ENCODE measurements around the gene RNF32. TPM values are rescaled to one million over a fixed set of nuclear protein-coding genes. Genes with fewer than 3 reads are reported as not detected.
A peak's percentile ranks its signal among the peaks of the same experiment; 100 is the strongest.

RNF32 gene
- total RNA-seq, 1 experiment from 2014 or later, result 0.61 TPM

- TF ChIP-seq, protein P1, sequence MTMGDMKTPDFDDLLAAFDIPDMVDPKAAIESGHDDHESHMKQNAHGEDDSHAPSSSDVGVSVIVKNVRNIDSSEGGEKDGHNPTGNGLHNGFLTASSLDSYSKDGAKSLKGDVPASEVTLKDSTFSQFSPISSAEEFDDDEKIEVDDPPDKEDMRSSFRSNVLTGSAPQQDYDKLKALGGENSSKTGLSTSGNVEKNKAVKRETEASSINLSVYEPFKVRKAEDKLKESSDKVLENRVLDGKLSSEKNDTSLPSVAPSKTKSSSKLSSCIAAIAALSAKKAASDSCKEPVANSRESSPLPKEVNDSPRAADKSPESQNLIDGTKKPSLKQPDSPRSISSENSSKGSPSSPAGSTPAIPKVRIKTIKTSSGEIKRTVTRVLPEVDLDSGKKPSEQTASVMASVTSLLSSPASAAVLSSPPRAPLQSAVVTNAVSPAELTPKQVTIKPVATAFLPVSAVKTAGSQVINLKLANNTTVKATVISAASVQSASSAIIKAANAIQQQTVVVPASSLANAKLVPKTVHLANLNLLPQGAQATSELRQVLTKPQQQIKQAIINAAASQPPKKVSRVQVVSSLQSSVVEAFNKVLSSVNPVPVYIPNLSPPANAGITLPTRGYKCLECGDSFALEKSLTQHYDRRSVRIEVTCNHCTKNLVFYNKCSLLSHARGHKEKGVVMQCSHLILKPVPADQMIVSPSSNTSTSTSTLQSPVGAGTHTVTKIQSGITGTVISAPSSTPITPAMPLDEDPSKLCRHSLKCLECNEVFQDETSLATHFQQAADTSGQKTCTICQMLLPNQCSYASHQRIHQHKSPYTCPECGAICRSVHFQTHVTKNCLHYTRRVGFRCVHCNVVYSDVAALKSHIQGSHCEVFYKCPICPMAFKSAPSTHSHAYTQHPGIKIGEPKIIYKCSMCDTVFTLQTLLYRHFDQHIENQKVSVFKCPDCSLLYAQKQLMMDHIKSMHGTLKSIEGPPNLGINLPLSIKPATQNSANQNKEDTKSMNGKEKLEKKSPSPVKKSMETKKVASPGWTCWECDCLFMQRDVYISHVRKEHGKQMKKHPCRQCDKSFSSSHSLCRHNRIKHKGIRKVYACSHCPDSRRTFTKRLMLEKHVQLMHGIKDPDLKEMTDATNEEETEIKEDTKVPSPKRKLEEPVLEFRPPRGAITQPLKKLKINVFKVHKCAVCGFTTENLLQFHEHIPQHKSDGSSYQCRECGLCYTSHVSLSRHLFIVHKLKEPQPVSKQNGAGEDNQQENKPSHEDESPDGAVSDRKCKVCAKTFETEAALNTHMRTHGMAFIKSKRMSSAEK (CRISPR knock-in tag; IDR thresholded peaks at IDR 0.05; ENCODE audit: borderline replicate concordance), result no peak
- peak; percentile 86; the same call in 1 of the 2 replicates for TF ChIP-seq RELA (CRISPR knock-in tag; IDR thresholded peaks at IDR 0.05; ENCODE audit: borderline replicate concordance)
- TF ChIP-seq ZNF396 (CRISPR knock-in tag; IDR thresholded peaks at IDR 0.05; ENCODE audit: borderline replicate concordance), result no peak
- peak; percentile 90 for TF ChIP-seq SP1 (CRISPR knock-in tag; conservative IDR thresholded peaks at IDR 0.05)
- TF ChIP-seq, protein P2, sequence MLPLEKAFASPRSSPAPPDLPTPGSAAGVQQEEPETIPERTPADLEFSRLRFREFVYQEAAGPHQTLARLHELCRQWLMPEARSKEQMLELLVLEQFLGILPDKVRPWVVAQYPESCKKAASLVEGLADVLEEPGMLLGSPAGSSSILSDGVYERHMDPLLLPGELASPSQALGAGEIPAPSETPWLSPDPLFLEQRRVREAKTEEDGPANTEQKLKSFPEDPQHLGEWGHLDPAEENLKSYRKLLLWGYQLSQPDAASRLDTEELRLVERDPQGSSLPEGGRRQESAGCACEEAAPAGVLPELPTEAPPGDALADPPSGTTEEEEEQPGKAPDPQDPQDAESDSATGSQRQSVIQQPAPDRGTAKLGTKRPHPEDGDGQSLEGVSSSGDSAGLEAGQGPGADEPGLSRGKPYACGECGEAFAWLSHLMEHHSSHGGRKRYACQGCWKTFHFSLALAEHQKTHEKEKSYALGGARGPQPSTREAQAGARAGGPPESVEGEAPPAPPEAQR (CRISPR knock-in tag; IDR thresholded peaks at IDR 0.05), result no peak
- peak; percentile 22 for TF ChIP-seq NFYB (CRISPR knock-in tag; conservative IDR thresholded peaks at IDR 0.05; ENCODE audit: low read depth)
- TF ChIP-seq ZNF423 (CRISPR knock-in tag; IDR thresholded peaks at IDR 0.05), result no peak
- no peak for TF ChIP-seq ZNF425 (CRISPR knock-in tag; conservative IDR thresholded peaks at IDR 0.05)
- TF ChIP-seq ZNF232 (CRISPR knock-in tag; IDR thresholded peaks at IDR 0.05), result peak; percentile 99
- TF ChIP-seq, protein P3, sequence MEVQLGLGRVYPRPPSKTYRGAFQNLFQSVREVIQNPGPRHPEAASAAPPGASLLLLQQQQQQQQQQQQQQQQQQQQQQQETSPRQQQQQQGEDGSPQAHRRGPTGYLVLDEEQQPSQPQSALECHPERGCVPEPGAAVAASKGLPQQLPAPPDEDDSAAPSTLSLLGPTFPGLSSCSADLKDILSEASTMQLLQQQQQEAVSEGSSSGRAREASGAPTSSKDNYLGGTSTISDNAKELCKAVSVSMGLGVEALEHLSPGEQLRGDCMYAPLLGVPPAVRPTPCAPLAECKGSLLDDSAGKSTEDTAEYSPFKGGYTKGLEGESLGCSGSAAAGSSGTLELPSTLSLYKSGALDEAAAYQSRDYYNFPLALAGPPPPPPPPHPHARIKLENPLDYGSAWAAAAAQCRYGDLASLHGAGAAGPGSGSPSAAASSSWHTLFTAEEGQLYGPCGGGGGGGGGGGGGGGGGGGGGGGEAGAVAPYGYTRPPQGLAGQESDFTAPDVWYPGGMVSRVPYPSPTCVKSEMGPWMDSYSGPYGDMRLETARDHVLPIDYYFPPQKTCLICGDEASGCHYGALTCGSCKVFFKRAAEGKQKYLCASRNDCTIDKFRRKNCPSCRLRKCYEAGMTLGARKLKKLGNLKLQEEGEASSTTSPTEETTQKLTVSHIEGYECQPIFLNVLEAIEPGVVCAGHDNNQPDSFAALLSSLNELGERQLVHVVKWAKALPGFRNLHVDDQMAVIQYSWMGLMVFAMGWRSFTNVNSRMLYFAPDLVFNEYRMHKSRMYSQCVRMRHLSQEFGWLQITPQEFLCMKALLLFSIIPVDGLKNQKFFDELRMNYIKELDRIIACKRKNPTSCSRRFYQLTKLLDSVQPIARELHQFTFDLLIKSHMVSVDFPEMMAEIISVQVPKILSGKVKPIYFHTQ (CRISPR knock-in tag; IDR thresholded peaks at IDR 0.05), result no peak
These were observed at the start of gene RNF32 (continued) for GRCh38 chr7:156640257-156640948.

- ATAC-seq (no peak), DNase-seq (ENCODE audit: low spot score) (no peak)
- Mint-ChIP-seq H3K27ac (no peak overlapping the region), H3K4me1 (peaks cover 3% of the 10 kb centered on the region), H3K4me3 (no peak overlapping the region), H3K9me3 (peaks cover 49% of the 10 kb centered on the region), H3K36me3 (peaks cover 30% of the 10 kb centered on the region), H3K27me3 (ENCODE audit: low read depth) (peaks cover 17% of the 10 kb centered on the region)
- POLR2A ChIA-PET, result no interaction called here
- CTCF ChIA-PET, result no interaction called here
- TF ChIP-seq, protein P4, sequence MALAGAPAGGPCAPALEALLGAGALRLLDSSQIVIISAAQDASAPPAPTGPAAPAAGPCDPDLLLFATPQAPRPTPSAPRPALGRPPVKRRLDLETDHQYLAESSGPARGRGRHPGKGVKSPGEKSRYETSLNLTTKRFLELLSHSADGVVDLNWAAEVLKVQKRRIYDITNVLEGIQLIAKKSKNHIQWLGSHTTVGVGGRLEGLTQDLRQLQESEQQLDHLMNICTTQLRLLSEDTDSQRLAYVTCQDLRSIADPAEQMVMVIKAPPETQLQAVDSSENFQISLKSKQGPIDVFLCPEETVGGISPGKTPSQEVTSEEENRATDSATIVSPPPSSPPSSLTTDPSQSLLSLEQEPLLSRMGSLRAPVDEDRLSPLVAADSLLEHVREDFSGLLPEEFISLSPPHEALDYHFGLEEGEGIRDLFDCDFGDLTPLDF (CRISPR knock-in tag; IDR thresholded peaks at IDR 0.05), result no peak
- TF ChIP-seq, protein P5, sequence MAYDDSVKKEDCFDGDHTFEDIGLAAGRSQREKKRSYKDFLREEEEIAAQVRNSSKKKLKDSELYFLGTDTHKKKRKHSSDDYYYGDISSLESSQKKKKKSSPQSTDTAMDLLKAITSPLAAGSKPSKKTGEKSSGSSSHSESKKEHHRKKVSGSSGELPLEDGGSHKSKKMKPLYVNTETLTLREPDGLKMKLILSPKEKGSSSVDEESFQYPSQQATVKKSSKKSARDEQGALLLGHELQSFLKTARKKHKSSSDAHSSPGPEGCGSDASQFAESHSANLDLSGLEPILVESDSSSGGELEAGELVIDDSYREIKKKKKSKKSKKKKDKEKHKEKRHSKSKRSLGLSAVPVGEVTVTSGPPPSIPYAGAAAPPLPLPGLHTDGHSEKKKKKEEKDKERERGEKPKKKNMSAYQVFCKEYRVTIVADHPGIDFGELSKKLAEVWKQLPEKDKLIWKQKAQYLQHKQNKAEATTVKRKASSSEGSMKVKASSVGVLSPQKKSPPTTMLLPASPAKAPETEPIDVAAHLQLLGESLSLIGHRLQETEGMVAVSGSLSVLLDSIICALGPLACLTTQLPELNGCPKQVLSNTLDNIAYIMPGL (CRISPR knock-in tag; IDR thresholded peaks at IDR 0.05), result no peak
- TF ChIP-seq ZNF263 (CRISPR knock-in tag; IDR thresholded peaks at IDR 0.05; ENCODE audit: low read depth) (no peak), FOXK1 (CRISPR knock-in tag; IDR thresholded peaks at IDR 0.05) (no peak), MLX (CRISPR knock-in tag; IDR thresholded peaks at IDR 0.05) (no peak)
- TF ChIP-seq, protein P6, sequence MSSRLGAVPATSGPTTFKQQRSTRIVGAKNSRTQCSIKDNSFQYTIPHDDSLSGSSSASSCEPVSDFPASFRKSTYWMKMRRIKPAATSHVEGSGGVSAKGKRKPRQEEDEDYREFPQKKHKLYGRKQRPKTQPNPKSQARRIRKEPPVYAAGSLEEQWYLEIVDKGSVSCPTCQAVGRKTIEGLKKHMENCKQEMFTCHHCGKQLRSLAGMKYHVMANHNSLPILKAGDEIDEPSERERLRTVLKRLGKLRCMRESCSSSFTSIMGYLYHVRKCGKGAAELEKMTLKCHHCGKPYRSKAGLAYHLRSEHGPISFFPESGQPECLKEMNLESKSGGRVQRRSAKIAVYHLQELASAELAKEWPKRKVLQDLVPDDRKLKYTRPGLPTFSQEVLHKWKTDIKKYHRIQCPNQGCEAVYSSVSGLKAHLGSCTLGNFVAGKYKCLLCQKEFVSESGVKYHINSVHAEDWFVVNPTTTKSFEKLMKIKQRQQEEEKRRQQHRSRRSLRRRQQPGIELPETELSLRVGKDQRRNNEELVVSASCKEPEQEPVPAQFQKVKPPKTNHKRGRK (CRISPR knock-in tag; IDR thresholded peaks at IDR 0.05; ENCODE audit: borderline replicate concordance), result no peak
These were observed 48.3 kb upstream of the RNF32 start for GRCh38 chr7:156592155-156592884.

Data from WTC11 (cell line).